Activated CD8-positive, alpha-beta memory T cell treated with anti-CD3 and anti-CD28 coated beads for 36 hours (primary cell): Measurements from ENCODE around the gene SUGCT. TPM values are rescaled to one million over a fixed set of nuclear protein-coding genes. Genes with fewer than 3 reads are reported as not detected.

Experiments used
- CTCF ChIA-PET: fragments of 350-600 bp; sonication (Branson Sonifier 250); formaldehyde crosslinking; loops from one replicate; lab custom pipeline; 2021; ENCODE audit warnings: antibody characterized with exemption; lab: Charles Lee
- POLR2A ChIA-PET: fragments of 350-600 bp; sonication (Branson Sonifier 250); formaldehyde crosslinking; loops from one replicate; lab custom pipeline; 2021; ENCODE audit warnings: antibody characterized with exemption; lab: Charles Lee
- total RNA-seq, 2 experiments: library from RNA; stranded (reverse); gene quantifications; one replicate each; pipeline ENCODE4 v1.2.3, GENCODE V29; 2021

The SUGCT gene
- total RNA-seq, 2 experiments from 2014 or later = 1.1 to 1.3 TPM

- CTCF ChIA-PET = no interaction called here
- POLR2A ChIA-PET = no interaction called here
Observed at GRCh38 chr7:40757109-40757508, 622.3 kb downstream of the SUGCT start.

DNA sequence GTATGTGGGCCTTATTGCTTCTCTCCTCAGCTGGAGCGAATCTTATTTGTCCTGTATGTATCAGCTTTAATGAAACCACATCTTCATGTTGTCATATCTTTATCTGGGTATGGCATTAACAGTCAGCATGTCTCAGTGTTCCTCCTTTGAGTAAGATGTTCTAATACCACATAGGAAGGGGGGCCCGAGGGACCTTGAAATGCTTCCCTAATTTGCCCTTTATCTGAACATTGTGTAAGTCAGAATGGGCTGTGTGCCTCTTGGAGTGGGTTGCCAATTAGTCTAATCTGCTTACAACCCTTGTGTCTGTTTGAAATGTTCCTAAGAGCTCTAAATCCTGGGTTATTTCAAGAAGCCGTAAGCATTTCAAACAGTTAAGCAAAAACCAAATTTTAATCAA lies 623.8 kb downstream of the SUGCT start:
- POLR2A ChIA-PET = no interaction called here
- CTCF ChIA-PET = no interaction called here

DNA sequence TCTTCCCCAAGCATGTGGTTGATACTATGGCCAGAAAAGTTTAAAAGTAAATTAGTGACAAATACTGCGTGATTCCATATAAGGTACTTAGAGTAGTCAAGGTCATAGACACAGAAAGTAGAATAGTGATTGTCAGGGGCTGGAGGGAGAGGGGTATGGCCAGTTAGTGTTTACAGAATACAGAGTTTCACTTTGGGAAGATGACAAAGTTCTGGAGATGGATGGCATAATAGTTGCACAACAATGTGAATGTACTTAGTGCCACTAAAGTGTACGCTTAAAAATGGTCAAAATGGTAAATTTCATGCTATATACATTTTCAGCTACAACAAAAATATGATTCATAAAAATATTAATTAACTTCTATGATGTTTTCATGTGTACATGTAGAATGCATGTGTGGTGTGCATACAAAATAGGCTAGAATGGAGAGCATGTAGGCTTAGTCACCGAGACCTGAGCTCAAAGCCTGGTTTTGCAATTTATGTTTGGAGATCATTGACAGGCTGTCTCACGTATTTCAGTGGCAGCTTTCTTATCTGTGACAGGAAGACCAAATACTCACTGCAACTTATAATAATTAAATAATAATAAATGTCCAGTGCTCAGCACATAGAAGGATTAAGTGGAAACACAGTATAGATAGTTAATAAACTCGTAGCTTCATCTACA lies 625.6 kb downstream of the SUGCT start:
- ChIA-PET CTCF (no interaction called here), POLR2A (no interaction called here)

DNA sequence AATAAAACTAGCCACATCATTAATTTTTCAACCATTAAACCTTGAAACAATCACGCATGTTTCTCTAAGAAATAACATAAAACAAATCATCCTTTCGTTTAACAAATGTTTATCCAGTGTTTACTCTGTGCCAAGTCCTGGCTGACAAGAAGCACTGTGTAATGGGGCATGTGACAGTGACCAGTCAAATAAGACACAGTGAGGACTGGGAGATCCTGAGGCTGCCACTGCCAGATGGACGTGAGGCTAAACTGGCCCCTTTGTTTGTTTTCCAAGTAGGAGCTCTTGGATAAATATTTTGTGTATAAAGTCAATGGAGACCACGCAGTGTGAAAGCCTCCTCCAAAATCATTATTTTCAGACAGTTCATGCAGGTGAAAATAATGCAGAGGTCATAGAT lies 626.2 kb downstream of the SUGCT start:
- ChIA-PET CTCF (no interaction called here), POLR2A (no interaction called here)

- CTCF ChIA-PET = no interaction called here
Observed at GRCh38 chr7:40761762-40762560, 627.2 kb downstream of the SUGCT start.

GRCh38 chr7:40763319-40764287 lies 628.8 kb downstream of the SUGCT start:
- CTCF ChIA-PET = no interaction called here
- POLR2A ChIA-PET = no interaction called here

More at GRCh38 chr7:40761762-40762560, 627.2 kb downstream of the SUGCT start:
- POLR2A ChIA-PET = no interaction called here

GRCh38 chr7:40765639-40766038 lies 630.8 kb downstream of the SUGCT start:
- POLR2A ChIA-PET = no interaction called here
- CTCF ChIA-PET = no interaction called here

DNA sequence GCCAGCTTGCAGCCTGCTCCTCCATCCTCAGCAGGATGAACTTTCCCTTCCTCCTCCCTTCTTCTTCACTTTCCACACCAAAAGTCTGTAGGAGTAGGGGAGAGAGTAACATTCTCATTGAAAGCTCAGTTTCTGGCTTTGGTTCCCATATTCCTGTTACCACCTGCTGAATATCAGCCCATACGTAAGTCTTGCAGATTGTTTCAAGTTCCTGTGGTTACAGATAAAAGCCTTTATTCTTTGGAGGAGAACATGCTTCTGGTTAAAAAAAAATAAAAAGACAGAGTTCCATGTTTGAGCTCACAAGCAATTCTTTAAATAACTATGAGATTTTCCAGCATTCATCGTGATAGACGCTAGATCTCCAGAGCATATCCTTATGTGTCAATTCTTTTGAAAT lies 637.3 kb downstream of the SUGCT start:
- ChIA-PET POLR2A (no interaction called here), CTCF (no interaction called here)

DNA sequence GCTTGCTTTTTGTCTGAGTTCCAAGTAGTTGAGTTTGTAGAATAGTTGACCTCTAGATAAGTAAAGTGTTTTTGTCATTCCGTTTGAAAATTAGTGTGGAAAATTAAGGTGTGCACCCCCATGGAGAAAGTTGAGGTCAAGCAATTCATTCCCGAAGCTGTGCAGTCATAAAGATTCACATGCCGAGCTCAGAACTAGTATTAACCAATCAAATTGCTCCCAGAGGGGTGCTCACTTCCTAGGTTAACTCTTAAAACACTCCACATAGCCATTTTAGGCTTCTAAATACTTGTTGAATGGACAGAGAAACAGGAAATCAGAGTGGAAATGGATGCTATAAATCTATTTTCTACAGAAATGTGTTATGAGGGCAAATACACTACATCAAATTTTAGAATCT lies 638.9 kb downstream of the SUGCT start:
- ChIA-PET CTCF (no interaction called here), POLR2A (no interaction called here)

GRCh38 chr7:40775877-40776276 lies 641.1 kb downstream of the SUGCT start:
- ChIA-PET POLR2A (no interaction called here), CTCF (no interaction called here)

DNA sequence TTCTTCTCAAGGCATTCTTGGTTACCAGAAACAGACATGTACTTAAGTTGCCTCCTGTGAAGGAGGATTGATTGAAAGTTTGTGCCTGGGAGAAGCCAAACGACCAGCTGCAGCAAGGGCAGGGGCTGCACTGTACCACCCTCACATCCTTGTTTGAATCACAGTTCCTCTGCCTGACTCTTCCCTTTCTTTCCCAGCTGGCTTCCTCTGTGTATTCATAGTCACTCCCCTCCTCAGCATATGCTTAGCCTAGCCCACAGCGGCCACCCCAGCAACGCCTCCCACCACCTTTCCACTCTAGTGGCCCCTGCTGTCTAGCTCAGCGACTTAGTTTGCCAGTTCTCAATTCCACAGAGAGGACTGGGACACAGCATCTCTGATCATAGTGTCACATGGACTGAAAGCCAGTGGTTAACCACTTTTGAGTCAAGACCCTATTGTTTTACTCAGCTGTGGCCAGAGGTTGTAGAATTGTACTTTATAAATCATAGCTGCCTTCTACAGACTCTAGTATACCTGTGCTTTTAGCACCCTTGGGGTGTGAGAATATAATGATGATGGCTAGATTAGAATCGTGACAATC lies 643.0 kb downstream of the SUGCT start:
- ChIA-PET CTCF (no interaction called here), POLR2A (no interaction called here)

DNA sequence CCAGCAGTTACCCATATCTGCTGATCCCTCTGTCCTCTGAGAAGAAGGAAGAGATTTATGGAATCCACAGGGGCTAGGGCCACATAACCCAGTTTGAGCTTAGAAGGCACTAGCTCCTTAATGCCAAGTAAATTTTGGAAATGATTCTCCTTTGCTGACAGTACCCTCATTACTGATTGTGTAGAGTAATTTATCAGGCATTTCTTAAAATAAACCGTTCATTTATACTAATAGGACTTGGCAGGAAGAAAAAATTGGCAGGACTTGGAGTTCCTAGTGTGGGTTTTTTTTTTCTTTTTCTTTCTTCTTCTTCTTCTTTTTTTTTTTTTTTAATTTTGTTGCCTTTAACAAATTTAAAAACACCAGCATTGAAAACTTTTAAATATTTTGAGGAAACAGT lies 645.7 kb downstream of the SUGCT start:
- ChIA-PET CTCF (interaction anchor here (1.0 kb wide), 1 partner anchor 14 kb away, joined by 3 read pairs; no protein-coding TSS in a partner anchor), POLR2A (no interaction called here)

GRCh38 chr7:40782836-40783235 lies 648.0 kb downstream of the SUGCT start:
- ChIA-PET CTCF (no interaction called here), POLR2A (no interaction called here)

DNA sequence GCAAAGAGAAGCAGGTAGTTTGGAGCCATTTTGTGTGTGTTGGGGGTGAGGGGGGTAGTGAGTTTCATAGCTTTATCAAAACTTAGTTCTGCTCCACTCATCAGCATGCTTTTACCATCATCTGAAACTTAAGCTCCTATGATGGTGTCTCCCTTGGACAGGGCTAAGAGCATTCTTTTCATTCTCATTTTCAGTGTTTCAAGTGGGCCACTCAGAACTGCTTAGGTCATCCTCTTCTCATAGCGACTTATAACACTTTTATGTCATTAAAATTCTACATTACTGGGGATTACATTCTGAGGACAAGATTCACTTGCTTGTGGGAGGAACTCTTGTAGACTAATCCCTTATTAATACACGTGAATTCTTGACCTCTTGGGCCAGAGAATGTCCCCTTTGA lies 649.4 kb downstream of the SUGCT start:
- ChIA-PET POLR2A (no interaction called here), CTCF (no interaction called here)

- ChIA-PET CTCF (no interaction called here), POLR2A (no interaction called here)
Observed at GRCh38 chr7:40786909-40787308, 652.1 kb downstream of the SUGCT start.

GRCh38 chr7:40793132-40793531 lies 658.3 kb downstream of the SUGCT start:
- ChIA-PET POLR2A (no interaction called here), CTCF (no interaction called here)

GRCh38 chr7:40795607-40796006 lies 660.8 kb downstream of the SUGCT start:
- ChIA-PET POLR2A (no interaction called here), CTCF (no interaction called here)

DNA sequence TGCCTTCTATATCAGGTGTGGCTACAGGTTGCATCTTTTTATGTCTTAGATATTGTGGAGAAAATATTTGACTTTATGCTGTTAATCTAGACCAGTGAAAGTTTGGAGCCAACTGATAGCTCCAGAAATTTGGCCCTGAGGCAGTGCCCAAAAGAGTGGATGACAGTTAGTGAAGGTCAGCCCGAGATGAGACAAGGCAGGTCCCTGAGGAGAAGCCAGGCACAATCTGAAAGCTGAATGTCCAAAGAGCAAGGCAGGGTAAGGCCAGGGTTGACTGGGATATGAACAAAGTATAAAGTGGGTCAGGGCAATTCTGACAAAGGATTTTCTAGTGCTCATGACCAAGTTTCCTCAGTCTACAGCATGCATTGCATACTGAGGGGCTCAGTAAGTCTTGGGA lies 661.9 kb downstream of the SUGCT start:
- POLR2A ChIA-PET = no interaction called here

DNA sequence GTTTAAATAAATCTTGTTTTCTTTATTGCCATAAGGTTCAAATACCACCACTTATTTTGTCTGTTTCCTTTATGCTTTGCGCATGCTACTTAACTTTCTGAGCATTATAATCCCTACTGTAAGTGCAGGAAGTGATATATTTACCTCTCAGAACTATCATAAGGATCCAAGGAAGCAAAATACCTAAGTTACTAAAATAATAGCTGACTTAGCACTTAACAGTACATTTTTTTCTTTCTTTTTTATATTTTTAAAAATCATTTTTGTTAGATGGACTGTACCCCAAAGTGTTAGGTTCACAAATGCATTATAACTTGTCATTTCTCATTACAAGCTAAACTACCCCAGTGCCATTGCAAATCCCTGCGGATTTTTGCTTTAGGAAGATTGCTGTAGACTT lies 663.8 kb downstream of the SUGCT start:
- ChIA-PET POLR2A (no interaction called here), CTCF (no interaction called here)

More for the DNA sequence above, 661.9 kb downstream of the SUGCT start:
- CTCF ChIA-PET = no interaction called here
